ENCODE results near the gene GABRR1. TPM values are rescaled to one million over a fixed set of nuclear protein-coding genes. Genes with fewer than 3 reads are reported as not detected.
A peak's percentile ranks its signal among the peaks of the same experiment; 100 is the strongest.

GABRR1 gene
- total and polyA plus RNA-seq, 2 donors (not counting 3 experiments of a cell fraction or from before 2014, with no cell fraction given), result not detected

DNA sequence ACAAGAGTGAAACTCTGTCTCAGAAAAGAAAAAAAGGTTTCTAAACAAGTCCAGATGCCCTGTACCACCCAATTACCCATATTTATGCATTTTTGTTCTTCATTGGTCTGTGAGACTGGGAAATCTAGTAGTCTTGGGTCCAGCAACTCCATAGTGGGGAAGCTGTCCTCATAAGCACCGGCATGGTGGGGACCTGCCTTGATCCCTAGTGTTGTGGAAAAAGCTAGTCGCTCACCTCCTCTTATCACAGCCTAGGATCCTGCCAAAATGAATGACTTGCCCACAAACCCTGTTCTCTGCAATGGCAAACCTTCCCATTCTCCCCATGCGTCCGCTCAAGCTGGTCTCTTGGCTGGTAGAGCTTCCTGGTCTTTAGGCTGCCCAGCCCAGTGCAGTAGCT, 38.3 kb upstream of the GABRR1 start:
- Histone ChIP-seq H3K9me1 (replicated peaks; ENCODE audit: control insufficient read depth, extremely low read depth, insufficient read depth, low read length) (no peaks in the 10 kb centered on the region), H3K27ac (ENCODE audit: insufficient read depth, low read depth, low read length) (no peak overlapping the region), H4K20me1 (replicated peaks; ENCODE audit: control insufficient read depth, extremely low read depth, insufficient read depth, low read length) (no peaks in the 10 kb centered on the region), H2AFZ (ENCODE audit: low read depth, low read length) (no peak overlapping the region), H3K36me3 (ENCODE audit: control insufficient read depth in 2 of 2, extremely low read depth in 1 of 2, insufficient read depth in 2 of 2, low read length in 2 of 2) (no peaks in the 10 kb centered on the region), H3K9ac (replicated peaks; ENCODE audit: extremely low read depth, insufficient read depth, low read length) (no peak overlapping the region), H3K79me2 (ENCODE audit: control insufficient read depth, insufficient read depth, low read length) (no peaks in the 10 kb centered on the region), H3K4me3 (replicated peaks in 1 of 3; ENCODE audit: insufficient read depth in 1 of 3, low read depth in 1 of 3, low read length in 3 of 3) (no peak overlapping the region), H3K9me3 (replicated peaks; ENCODE audit: control insufficient read depth, insufficient read depth, low read length) (no peaks in the 10 kb centered on the region), H3K27me3 (ENCODE audit: control insufficient read depth in 2 of 2, insufficient read depth in 2 of 2, low read length in 2 of 2) (no peaks in the 10 kb centered on the region), H3K4me2 (ENCODE audit: insufficient read depth, low read length) (no peak overlapping the region), H3K4me1 (ENCODE audit: control insufficient read depth, extremely low read depth, insufficient read depth, low read length) (peaks cover 23% of the 10 kb centered on the region)
- BruUV-seq (replicated peaks), result no TSS peak
- DNase-seq (ENCODE audit: low read depth, low spot score), result no peak
- ChIA-PET POLR2A (no interaction called here), CTCF (interaction anchor here (0.9 to 1.1 kb wide), 2 partner anchors 42 to 272 kb away, joined by 3 read pairs; no protein-coding TSS in a partner anchor)
- intact Hi-C loops (cut with micrococcal nuclease) (no loop called here), dilution Hi-C loops (cut with MboI; ENCODE audit: extremely low pct_ligation_motif_present, low sequenced_read_pairs) (no loop called here)
- TF ChIP-seq JUN (IDR thresholded peaks at IDR 0.05; ENCODE audit: borderline replicate concordance, insufficient read depth, insufficient read length, low read depth) (no peak), POLR2AphosphoS5 (IDR thresholded peaks at IDR 0.05; ENCODE audit: insufficient read depth, low read depth, low read length) (no peak), EZH2 (IDR thresholded peaks at IDR 0.05; ENCODE audit: borderline replicate concordance, low read depth, low read length, severe bottlenecking) (no peak), FOS (IDR thresholded peaks at IDR 0.05; ENCODE audit: borderline replicate concordance, insufficient read depth, low read length) (no peak), POLR2A (IDR thresholded peaks at IDR 0.05; ENCODE audit: low read depth, low read length) (no peak)
- FAIRE-seq, result no peak

DNA sequence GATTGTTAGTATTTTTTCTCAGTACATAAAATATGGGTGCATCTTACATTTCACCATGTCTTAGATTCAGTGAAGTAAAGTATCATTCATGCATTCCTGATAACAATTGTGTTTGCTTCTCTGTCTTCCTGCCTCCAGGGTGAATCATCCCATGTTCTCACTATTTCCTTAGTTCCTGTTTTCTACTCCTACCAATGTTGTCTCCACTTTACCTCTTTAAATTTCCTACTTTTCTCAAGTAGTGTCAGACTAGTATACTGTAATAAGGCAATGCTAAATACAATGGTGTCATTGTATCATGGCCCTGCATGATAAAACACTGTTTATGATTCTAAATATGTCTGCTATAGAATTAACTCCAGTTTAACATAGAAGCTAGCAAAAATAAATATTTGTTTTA, 37.4 kb upstream of the GABRR1 start:
- CTCF ChIA-PET, result interaction anchor here (0.9 to 1.1 kb wide), 2 partner anchors 43 to 271 kb away, joined by 3 read pairs; no protein-coding TSS in a partner anchor
- DNase-seq (ENCODE audit: low read depth, low spot score), result peak; percentile 75
- dilution Hi-C loops (cut with MboI; ENCODE audit: extremely low pct_ligation_motif_present, low sequenced_read_pairs), result no loop called here

More for the DNA sequence above, 37.4 kb upstream of the GABRR1 start:
- Histone ChIP-seq H3K27ac (ENCODE audit: insufficient read depth, low read depth, low read length) (peak overlapping the region; percentile 34), H3K9me1 (replicated peaks; ENCODE audit: control insufficient read depth, extremely low read depth, insufficient read depth, low read length) (no peaks in the 10 kb centered on the region), H3K36me3 (ENCODE audit: control insufficient read depth in 2 of 2, extremely low read depth in 1 of 2, insufficient read depth in 2 of 2, low read length in 2 of 2) (no peaks in the 10 kb centered on the region), H3K27me3 (ENCODE audit: control insufficient read depth in 2 of 2, insufficient read depth in 2 of 2, low read length in 2 of 2) (no peaks in the 10 kb centered on the region), H4K20me1 (replicated peaks; ENCODE audit: control insufficient read depth, extremely low read depth, insufficient read depth, low read length) (no peaks in the 10 kb centered on the region), H2AFZ (ENCODE audit: low read depth, low read length) (peak overlapping the region; percentile 40), H3K79me2 (ENCODE audit: control insufficient read depth, insufficient read depth, low read length) (no peaks in the 10 kb centered on the region), H3K9me3 (replicated peaks; ENCODE audit: control insufficient read depth, insufficient read depth, low read length) (no peaks in the 10 kb centered on the region), H3K4me2 (ENCODE audit: insufficient read depth, low read length) (peak overlapping the region; percentile 72), H3K4me3 (replicated peaks in 1 of 3; ENCODE audit: insufficient read depth in 1 of 3, low read depth in 1 of 3, low read length in 3 of 3) (no peak overlapping the region), H3K9ac (replicated peaks; ENCODE audit: extremely low read depth, insufficient read depth, low read length) (no peak overlapping the region), H3K4me1 (ENCODE audit: control insufficient read depth, extremely low read depth, insufficient read depth, low read length) (peaks cover 24% of the 10 kb centered on the region)
- FAIRE-seq, result peak; percentile 85
- intact Hi-C loops (cut with micrococcal nuclease), result loop anchor here (1.0 to 5.0 kb wide), 2 partner anchors 44 to 98 kb away; partner anchors contain the start of gene UBE2J1
- no TSS peak for BruUV-seq (replicated peaks)
- TF ChIP-seq JUN (IDR thresholded peaks at IDR 0.05; ENCODE audit: borderline replicate concordance, insufficient read depth, insufficient read length, low read depth) (peak; percentile 79), FOS (IDR thresholded peaks at IDR 0.05; ENCODE audit: borderline replicate concordance, insufficient read depth, low read length) (peak; percentile 82), POLR2A (IDR thresholded peaks at IDR 0.05; ENCODE audit: low read depth, low read length) (no peak)
- TF ChIP-seq, protein P1, sequence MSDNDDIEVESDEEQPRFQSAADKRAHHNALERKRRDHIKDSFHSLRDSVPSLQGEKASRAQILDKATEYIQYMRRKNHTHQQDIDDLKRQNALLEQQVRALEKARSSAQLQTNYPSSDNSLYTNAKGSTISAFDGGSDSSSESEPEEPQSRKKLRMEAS (IDR thresholded peaks at IDR 0.05; ENCODE audit: insufficient read depth, insufficient read length), result no peak
- POLR2A ChIA-PET, result no interaction called here

Data from endothelial cell of umbilical vein (primary cell).